HCT116 (cell line): ENCODE measurements around the gene ABTB1. TPM values are rescaled to one million over a fixed set of nuclear protein-coding genes. Genes with fewer than 3 reads are reported as not detected.

Source experiments
- ATAC-seq: fragments of 200-7000 bp; cut with Tn5 transposase; 2 replicates; pipeline ENCODE4 v1.9.1; 2020; ENCODE audit warnings: mild to moderate bottlenecking, moderate library complexity
- BruUV-seq: library from RNA; stranded (reverse); fragments of 400-500 nt; replicated peaks from 2 replicates; lab custom pipeline; 2021; lab: Mats Ljungman, UMichigan
- CTCF ChIA-PET: fragments of 300-600 bp; sonication (Branson Sonifier 250); formaldehyde crosslinking; loops from one replicate; lab custom pipeline; 2021; ENCODE audit warnings: antibody characterized with exemption; lab: Charles Lee
- POLR2A ChIA-PET: fragments of 300-600, 350-600 bp; sonication (Branson Sonifier 250); formaldehyde crosslinking; loops from one replicate; lab custom pipeline; 2021; ENCODE audit warnings: antibody characterized with exemption; lab: Charles Lee
- RAD21 ChIA-PET, 2 experiments: fragments of 300-600 bp; sonication (Branson Sonifier 250); formaldehyde crosslinking; loops; one replicate each; lab custom pipeline; 2023; ENCODE audit warnings: low total read pairs in 2 of 2; ENCODE audit not compliant: uncharacterized antibody in 2 of 2, unreplicated experiment in 2 of 2, low non-redundant PET in 1 of 2; lab: Charles Lee
- DNase-seq: peaks from one replicate; pipeline ENCODE4 v3.0.0-alpha.2; 2010; ENCODE audit warnings: low read depth, low spot score
- H2AFZ ChIP-seq: fragments of 200-600 bp; shearing (Covaris generic), sonication (generic); 2 replicates; pipeline ENCODE4 v1.6.1; 2017; ENCODE audit warnings: low read depth, mixed run types, mixed read lengths, antibody characterized with exemption, low read length; ENCODE audit not compliant: poor library complexity, severe bottlenecking
- H3K27ac ChIP-seq: 2 replicates; pipeline ENCODE4 v1.5.1; 2012; ENCODE audit warnings: low read depth, low read length
- H3K27me3 ChIP-seq: fragments of 200-600 bp; sonication (generic); 2 replicates; pipeline ENCODE4 v1.6.1; 2016; ENCODE audit warnings: mixed run types, low read length, mixed read lengths; ENCODE audit not compliant: insufficient read depth
- H3K36me3 ChIP-seq, 2 experiments: fragments of 200-500 bp in 1 of 2; fragments of 200-600 bp in 1 of 2; sonication (Bioruptor generic) in 1 of 2; sonication (generic) in 1 of 2; 2 replicates each; pipeline versions ENCODE4 v1.5.1 to v1.6.1; 2014 to 2016; ENCODE audit warnings: low read length in 2 of 2, inconsistent platforms in 1 of 2, mixed read lengths in 1 of 2, mixed run types in 1 of 2; ENCODE audit not compliant: insufficient read depth in 2 of 2, control insufficient read depth in 1 of 2
- H3K4me1 ChIP-seq, 2 experiments: fragments of 200-600 bp in 1 of 2; sonication (generic) in 1 of 2; 2 replicates each; pipeline versions ENCODE4 v1.5.1 to v1.6.1; 2012 to 2017; ENCODE audit warnings: low read length in 2 of 2, inconsistent platforms in 1 of 2, mild to moderate bottlenecking in 1 of 2, mixed read lengths in 1 of 2, mixed run types in 1 of 2, moderate library complexity in 1 of 2; ENCODE audit not compliant: insufficient read depth in 2 of 2, control insufficient read depth in 1 of 2
- H3K4me2 ChIP-seq: fragments of 200-600 bp; sonication (generic); 2 replicates; pipeline ENCODE4 v1.6.1; 2017; ENCODE audit warnings: mixed run types, low read length, mixed read lengths
- H3K4me3 ChIP-seq, 2 experiments: fragments of 200-600 bp in 1 of 2; sonication (generic) in 1 of 2; replicated peaks in 1 of 2; 2 replicates each; pipeline ENCODE4 v1.5.1; 2011 to 2016; ENCODE audit warnings: low read length in 2 of 2, control low read depth in 1 of 2, low read depth in 1 of 2, mild to moderate bottlenecking in 1 of 2, mixed read lengths in 1 of 2, mixed run types in 1 of 2
- H3K79me2 ChIP-seq: fragments of 200-600 bp; sonication (generic); 2 replicates; pipeline ENCODE4 v1.6.1; 2017; ENCODE audit warnings: mild to moderate bottlenecking, mixed run types, low read length, moderate library complexity, mixed read lengths; ENCODE audit not compliant: insufficient read depth
- H3K9ac ChIP-seq: fragments of 200-600 bp; sonication (generic); 2 replicates; pipeline ENCODE4 v1.6.1; 2016; ENCODE audit warnings: low read length, mixed read lengths
- H3K9me2 ChIP-seq: fragments of 200-600 bp; sonication (generic), shearing (Covaris generic); 2 replicates; pipeline ENCODE4 v1.6.1; 2017; ENCODE audit warnings: mixed run types, mild to moderate bottlenecking, moderate library complexity; ENCODE audit not compliant: insufficient read depth
- H3K9me3 ChIP-seq, 2 experiments: fragments of 200-500 bp in 1 of 2; fragments of 200-600 bp in 1 of 2; sonication (Bioruptor generic) in 1 of 2; sonication (generic) in 1 of 2; 2 replicates each; pipeline ENCODE4 v1.6.1; 2014 to 2017; ENCODE audit warnings: low read length in 2 of 2, mixed read lengths in 2 of 2, inconsistent platforms in 1 of 2, low read depth in 1 of 2, mild to moderate bottlenecking in 1 of 2, mixed run types in 1 of 2, moderate library complexity in 1 of 2; ENCODE audit not compliant: control insufficient read depth in 1 of 2, insufficient read depth in 1 of 2
- H4K20me1 ChIP-seq: fragments of 200-600 bp; sonication (generic), shearing (Covaris generic); 2 replicates; pipeline ENCODE4 v1.6.1; 2017; ENCODE audit warnings: mixed run types, mild to moderate bottlenecking, moderate library complexity; ENCODE audit not compliant: insufficient read depth
- CEBPB ChIP-seq: IDR thresholded peaks from 2 replicates; pipeline ENCODE4 v1.6.1; 2012; ENCODE audit warnings: low read depth
- CTCF ChIP-seq, 3 experiments: fragments of 200-600 bp in 1 of 3; sonication (generic) in 1 of 3; IDR thresholded peaks in 2 of 3; conservative IDR thresholded peaks in 1 of 3; 2 replicates each; pipeline ENCODE4 v1.5.1; 2012 to 2017; ENCODE audit warnings: low read depth in 2 of 3, low read length in 2 of 3, antibody characterized with exemption in 1 of 3, borderline replicate concordance in 1 of 3, control low read depth in 1 of 3, mild to moderate bottlenecking in 1 of 3, mixed read lengths in 1 of 3, mixed run types in 1 of 3, moderate library complexity in 1 of 3; ENCODE audit not compliant: insufficient read depth in 1 of 3
- ELF1 ChIP-seq: IDR thresholded peaks from 2 replicates; pipeline ENCODE4 v1.6.1; 2012; ENCODE audit warnings: low read depth, borderline replicate concordance
- JUND ChIP-seq: IDR thresholded peaks from 2 replicates; pipeline ENCODE4 v1.6.1; 2012
- REST ChIP-seq: IDR thresholded peaks from 2 replicates; pipeline ENCODE4 v1.6.1; 2012; ENCODE audit warnings: low read depth
- ZNF274 ChIP-seq: fragments of 200-500 bp; sonication (Bioruptor generic); IDR thresholded peaks from 2 replicates; pipeline ENCODE4 v1.6.1; 2014; ENCODE audit warnings: mild to moderate bottlenecking, low read depth, low read length, inconsistent platforms
- intact Hi-C: fragments of 100-400 bp; cut with micrococcal nuclease; formaldehyde crosslinking; loops from 2 replicates; pipeline ENCODE4 v1.10.0; 2022
- total RNA-seq: library from RNA; stranded (reverse); gene quantifications from one replicate; pipeline ENCODE4 v1.2.1, GENCODE V29; 2021; ENCODE audit not compliant: unreplicated experiment
- TF ChIP-seq, protein P1 (sequence below): IDR thresholded peaks from 2 replicates; pipeline ENCODE4 v1.6.1; 2011; ENCODE audit warnings: mild to moderate bottlenecking, low read length, moderate library complexity; ENCODE audit not compliant: insufficient replicate concordance; ENCODE audit errors: extremely low read depth

Gene ABTB1
- total RNA-seq, 1 experiment from 2014 or later = 19.4 TPM

GRCh38 chr3:127658234-127658633 is 14.5 kb upstream of the ABTB1 start:
- no TSS peak for BruUV-seq
- H3K27ac ChIP-seq = no peak overlapping the region
- no peaks in the 10 kb centered on the region for H3K9me2 ChIP-seq
- intact Hi-C loops = loop anchor here (10.0 kb wide), 1 partner anchor 407 kb away; no protein-coding TSS in a partner anchor
- no peaks in the 10 kb centered on the region for H3K79me2 ChIP-seq
- ATAC-seq = no peak
- H3K27me3 ChIP-seq = no peaks in the 10 kb centered on the region
- no peaks in the 10 kb centered on the region for H3K36me3 ChIP-seq
- POLR2A ChIA-PET = no interaction called here
- no peak for DNase-seq
- no peak overlapping the region for H2AFZ ChIP-seq
- RAD21 ChIA-PET = no interaction called here
- peaks cover 3 to 15% of the 10 kb centered on the region in 2 experiments for H3K4me1 ChIP-seq
- H3K9me3 ChIP-seq = no peaks in the 10 kb centered on the region
- no peak for TF ChIP-seq JUND
- no peak for TF ChIP-seq ZNF274
- TF ChIP-seq, protein P1, sequence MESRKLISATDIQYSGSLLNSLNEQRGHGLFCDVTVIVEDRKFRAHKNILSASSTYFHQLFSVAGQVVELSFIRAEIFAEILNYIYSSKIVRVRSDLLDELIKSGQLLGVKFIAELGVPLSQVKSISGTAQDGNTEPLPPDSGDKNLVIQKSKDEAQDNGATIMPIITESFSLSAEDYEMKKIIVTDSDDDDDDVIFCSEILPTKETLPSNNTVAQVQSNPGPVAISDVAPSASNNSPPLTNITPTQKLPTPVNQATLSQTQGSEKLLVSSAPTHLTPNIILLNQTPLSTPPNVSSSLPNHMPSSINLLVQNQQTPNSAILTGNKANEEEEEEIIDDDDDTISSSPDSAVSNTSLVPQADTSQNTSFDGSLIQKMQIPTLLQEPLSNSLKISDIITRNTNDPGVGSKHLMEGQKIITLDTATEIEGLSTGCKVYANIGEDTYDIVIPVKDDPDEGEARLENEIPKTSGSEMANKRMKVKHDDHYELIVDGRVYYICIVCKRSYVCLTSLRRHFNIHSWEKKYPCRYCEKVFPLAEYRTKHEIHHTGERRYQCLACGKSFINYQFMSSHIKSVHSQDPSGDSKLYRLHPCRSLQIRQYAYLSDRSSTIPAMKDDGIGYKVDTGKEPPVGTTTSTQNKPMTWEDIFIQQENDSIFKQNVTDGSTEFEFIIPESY = no peak
- TF ChIP-seq REST = no peak
- no peak for TF ChIP-seq CEBPB
- TF ChIP-seq ELF1 = no peak
- no peak for TF ChIP-seq CTCF (IDR thresholded peaks at IDR 0.05 in 2 of 3, conservative IDR thresholded peaks at IDR 0.05 in 1 of 3; ENCODE audit: borderline replicate concordance in 1 of 3, insufficient read depth in 1 of 3, low read depth in 2 of 3, low read length in 2 of 3)
- H4K20me1 ChIP-seq = no peaks in the 10 kb centered on the region
- H3K4me3 ChIP-seq = no peak overlapping the region
- H3K9ac ChIP-seq = no peak overlapping the region
- H3K4me2 ChIP-seq = no peak overlapping the region
- CTCF ChIA-PET = interaction anchor here (1.2 kb wide), 1 partner anchor 476 kb away, joined by 3 read pairs; no protein-coding TSS in a partner anchor
